Neural cell (in vitro differentiated cells): ENCODE measurements around the gene CLDN7.

Experiments
- EP300 ChIP-seq: fragments of 450-650 bp; conservative IDR thresholded peaks from 2 replicates; pipeline ENCODE4 v1.6.1; 2014; ENCODE audit warnings: antibody characterized with exemption, mild to moderate bottlenecking, moderate library complexity; ENCODE audit not compliant: poor library complexity, severe bottlenecking
- EZH2 ChIP-seq: fragments of 200-600, 300-800 bp; shearing (Covaris generic), sonication (generic); IDR thresholded peaks from 2 replicates; pipeline ENCODE4 v1.6.1; 2014; ENCODE audit warnings: antibody characterized with exemption, low read length, borderline replicate concordance, mild to moderate bottlenecking; ENCODE audit not compliant: insufficient read depth, poor library complexity, severe bottlenecking
- POLR2AphosphoS5 ChIP-seq: IDR thresholded peaks from 2 replicates; pipeline ENCODE4 v1.6.1; 2012
- RAD21 ChIP-seq: fragments of 450-650 bp; conservative IDR thresholded peaks from 2 replicates; pipeline ENCODE4 v1.6.1; 2014; ENCODE audit warnings: antibody characterized with exemption, mild to moderate bottlenecking, moderate library complexity
- SMC3 ChIP-seq: fragments of 450-650 bp; conservative IDR thresholded peaks from 2 replicates; pipeline ENCODE4 v1.6.1; 2014; ENCODE audit warnings: antibody characterized with exemption, mild to moderate bottlenecking, moderate library complexity; ENCODE audit not compliant: poor library complexity
- TAF1 ChIP-seq: IDR thresholded peaks from 2 replicates; pipeline ENCODE4 v1.6.1; 2012; ENCODE audit warnings: low read depth
- TF ChIP-seq, protein P1 (sequence below): fragments of 450-650 bp; IDR thresholded peaks from 2 replicates; pipeline ENCODE4 v1.5.1; 2014; ENCODE audit warnings: antibody characterized with exemption, mild to moderate bottlenecking, moderate library complexity; ENCODE audit not compliant: poor library complexity, severe bottlenecking
- TF ChIP-seq, protein P2 (sequence below): IDR thresholded peaks from 2 replicates; pipeline ENCODE4 v1.6.1; 2012; ENCODE audit warnings: borderline replicate concordance

DNA sequence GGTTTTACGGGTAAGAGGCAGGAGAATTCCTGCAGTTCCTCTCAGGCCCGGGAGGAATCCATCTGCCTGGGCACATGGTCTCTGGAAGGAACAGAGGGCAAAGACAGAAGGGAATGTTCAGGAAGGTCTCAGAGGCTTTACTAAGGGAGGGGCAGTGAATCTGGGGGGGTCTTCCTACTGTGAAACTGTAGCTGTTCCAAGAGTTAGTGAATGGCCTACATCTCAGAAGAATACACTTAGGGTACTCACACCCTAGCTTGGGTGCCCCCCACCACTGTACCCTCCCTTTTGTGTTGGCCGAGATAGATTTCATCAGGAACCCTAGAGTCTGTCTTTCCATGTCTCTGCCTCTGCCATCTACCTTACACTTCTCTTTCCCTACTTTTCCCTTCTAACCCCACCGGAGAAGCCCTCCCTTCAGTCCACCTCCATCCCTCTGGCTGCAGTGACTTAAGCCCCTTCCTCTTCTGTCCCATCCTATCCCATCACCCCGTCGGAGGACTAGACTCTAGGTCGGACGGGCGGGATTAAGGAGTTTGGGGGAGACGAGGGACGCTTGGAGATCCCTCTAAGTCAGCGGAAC, 43.0 kb downstream of the CLDN7 start:
- TF ChIP-seq, protein P1, sequence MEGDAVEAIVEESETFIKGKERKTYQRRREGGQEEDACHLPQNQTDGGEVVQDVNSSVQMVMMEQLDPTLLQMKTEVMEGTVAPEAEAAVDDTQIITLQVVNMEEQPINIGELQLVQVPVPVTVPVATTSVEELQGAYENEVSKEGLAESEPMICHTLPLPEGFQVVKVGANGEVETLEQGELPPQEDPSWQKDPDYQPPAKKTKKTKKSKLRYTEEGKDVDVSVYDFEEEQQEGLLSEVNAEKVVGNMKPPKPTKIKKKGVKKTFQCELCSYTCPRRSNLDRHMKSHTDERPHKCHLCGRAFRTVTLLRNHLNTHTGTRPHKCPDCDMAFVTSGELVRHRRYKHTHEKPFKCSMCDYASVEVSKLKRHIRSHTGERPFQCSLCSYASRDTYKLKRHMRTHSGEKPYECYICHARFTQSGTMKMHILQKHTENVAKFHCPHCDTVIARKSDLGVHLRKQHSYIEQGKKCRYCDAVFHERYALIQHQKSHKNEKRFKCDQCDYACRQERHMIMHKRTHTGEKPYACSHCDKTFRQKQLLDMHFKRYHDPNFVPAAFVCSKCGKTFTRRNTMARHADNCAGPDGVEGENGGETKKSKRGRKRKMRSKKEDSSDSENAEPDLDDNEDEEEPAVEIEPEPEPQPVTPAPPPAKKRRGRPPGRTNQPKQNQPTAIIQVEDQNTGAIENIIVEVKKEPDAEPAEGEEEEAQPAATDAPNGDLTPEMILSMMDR: no peak
- TF ChIP-seq POLR2AphosphoS5 (no peak), EP300 (no peak), RAD21 (no peak), EZH2 (no peak), SMC3 (no peak), TAF1 (no peak)
- TF ChIP-seq, protein P2, sequence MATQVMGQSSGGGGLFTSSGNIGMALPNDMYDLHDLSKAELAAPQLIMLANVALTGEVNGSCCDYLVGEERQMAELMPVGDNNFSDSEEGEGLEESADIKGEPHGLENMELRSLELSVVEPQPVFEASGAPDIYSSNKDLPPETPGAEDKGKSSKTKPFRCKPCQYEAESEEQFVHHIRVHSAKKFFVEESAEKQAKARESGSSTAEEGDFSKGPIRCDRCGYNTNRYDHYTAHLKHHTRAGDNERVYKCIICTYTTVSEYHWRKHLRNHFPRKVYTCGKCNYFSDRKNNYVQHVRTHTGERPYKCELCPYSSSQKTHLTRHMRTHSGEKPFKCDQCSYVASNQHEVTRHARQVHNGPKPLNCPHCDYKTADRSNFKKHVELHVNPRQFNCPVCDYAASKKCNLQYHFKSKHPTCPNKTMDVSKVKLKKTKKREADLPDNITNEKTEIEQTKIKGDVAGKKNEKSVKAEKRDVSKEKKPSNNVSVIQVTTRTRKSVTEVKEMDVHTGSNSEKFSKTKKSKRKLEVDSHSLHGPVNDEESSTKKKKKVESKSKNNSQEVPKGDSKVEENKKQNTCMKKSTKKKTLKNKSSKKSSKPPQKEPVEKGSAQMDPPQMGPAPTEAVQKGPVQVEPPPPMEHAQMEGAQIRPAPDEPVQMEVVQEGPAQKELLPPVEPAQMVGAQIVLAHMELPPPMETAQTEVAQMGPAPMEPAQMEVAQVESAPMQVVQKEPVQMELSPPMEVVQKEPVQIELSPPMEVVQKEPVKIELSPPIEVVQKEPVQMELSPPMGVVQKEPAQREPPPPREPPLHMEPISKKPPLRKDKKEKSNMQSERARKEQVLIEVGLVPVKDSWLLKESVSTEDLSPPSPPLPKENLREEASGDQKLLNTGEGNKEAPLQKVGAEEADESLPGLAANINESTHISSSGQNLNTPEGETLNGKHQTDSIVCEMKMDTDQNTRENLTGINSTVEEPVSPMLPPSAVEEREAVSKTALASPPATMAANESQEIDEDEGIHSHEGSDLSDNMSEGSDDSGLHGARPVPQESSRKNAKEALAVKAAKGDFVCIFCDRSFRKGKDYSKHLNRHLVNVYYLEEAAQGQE: no peak
